Erythroblast (primary cell): Measurements from ENCODE around the gene CFAP47.
"Not testable (repeated sequence)": the region's sequence is repeated elsewhere in the genome, so short reads cannot be mapped to it uniquely, and the experiment has no call there.

ENCODE experiments used
- DNase-seq, 2 experiments: peaks; one replicate each; lab custom pipeline; 2025; lab: John Stamatoyannopoulos, UW
- GATA1 ChIP-seq: IDR thresholded peaks from 2 replicates; pipeline ENCODE4 v1.6.1; 2011; ENCODE audit warnings: low read depth, mild to moderate bottlenecking, control low read depth, low read length, moderate library complexity
- POLR2A ChIP-seq: IDR thresholded peaks from 2 replicates; pipeline ENCODE4 v1.6.1; 2011; ENCODE audit warnings: mild to moderate bottlenecking, low read length

CFAP47 gene

DNA sequence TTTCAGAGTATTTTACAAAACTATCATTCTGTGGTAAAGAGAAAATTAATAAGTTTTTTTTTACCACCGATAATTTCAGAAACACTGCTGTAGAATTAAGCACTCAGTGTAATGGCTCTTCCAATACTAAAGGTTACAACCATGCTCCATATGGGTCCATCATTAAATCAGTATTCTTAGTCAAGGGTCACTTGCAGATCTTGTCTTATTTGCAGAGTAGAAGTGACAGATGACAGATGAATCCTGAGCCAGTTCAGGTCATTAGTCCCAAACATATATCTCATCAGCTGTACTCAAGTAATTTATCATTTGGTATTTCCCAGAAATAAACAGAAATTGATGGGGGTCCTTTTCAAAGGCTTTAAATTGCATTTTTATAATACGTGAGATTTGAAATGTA, 182.9 kb downstream of the CFAP47 start:
- no peak for DNase-seq
- TF ChIP-seq GATA1 (no peak), POLR2A (no peak)

DNA sequence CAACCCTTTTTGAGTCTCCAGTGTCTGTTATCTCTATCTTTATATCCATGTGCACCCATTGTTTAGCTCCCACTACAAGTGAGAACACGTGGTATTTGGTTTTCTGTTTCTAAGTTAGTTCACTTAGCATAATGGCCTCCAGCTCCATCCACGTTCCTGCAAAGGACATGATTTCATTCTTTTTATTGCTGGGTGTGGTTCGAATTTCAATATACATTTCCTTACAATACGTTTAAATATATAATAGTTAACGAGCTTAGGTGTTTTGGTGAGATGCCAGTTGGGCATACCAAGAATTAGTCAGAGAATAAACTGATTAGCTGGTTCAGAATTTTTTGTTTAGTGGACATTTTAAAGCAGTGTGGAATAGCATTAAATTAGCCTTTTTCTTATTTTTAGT, 196.7 kb downstream of the CFAP47 start:
- no peak for TF ChIP-seq GATA1
- no peak for TF ChIP-seq POLR2A

DNA sequence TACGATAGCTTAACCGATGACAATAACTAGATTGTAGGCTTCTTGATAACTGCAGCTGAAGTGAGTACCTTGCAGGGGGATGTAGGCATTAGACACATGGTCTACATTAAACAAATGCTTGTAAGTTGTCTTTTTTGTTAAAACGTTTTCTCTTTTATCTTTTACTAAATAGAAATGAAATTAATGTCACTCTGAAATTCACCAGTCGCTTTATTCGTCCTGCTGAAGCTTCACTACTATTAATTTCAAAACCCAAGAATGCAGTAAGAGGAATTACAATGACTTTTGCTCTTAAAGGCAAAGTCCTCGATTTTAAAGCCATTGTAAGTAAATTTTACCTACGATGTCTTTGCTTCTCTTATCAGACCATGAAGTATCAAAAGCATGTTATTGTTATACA, 239.7 kb downstream of the CFAP47 start:
- TF ChIP-seq GATA1 (no peak), POLR2A (no peak)
- no peak for DNase-seq

More for the DNA sequence above, 196.7 kb downstream of the CFAP47 start:
- no peak for DNase-seq

DNA sequence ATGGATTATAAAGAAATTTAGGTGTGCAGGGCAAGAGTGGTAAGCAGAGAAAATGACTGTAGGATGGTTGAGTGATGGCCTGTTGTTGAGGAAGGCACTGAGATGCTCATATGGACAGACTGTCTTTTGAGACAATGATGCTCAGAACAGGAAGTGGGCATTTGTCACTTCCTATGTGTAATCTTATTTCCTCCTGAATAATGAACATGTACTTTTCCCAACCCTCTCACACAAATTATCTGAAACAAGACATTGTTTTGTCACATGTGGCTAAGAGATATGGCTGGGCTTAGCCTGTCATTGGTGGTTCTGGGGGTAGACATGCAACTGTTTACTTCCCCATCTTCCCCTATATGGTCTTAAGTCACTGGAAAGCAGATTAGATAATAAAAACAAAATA, 240.5 kb downstream of the CFAP47 start:
- no peak for DNase-seq
- TF ChIP-seq GATA1 = no peak
- no peak for TF ChIP-seq POLR2A

DNA sequence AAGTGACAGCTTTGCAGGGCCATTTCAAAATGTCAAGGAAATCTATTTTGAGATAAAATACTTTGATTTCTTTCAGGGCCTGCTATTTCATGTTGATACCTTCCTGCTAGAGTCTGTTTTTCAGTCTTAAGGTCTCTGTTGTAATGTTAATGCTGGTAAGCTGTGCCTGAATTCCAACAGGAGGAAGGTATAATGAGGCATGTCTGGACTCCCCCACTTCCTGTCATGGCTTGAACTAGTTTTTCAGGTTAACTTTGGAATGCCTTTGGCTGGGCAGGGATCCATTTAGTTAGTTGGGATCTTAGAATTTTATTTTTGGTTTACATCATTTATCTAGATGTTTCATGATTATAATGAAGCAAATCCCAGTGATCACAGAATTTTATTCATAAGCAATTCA, 279.0 kb downstream of the CFAP47 start:
- no peak for TF ChIP-seq POLR2A
- no peak for TF ChIP-seq GATA1
- no peak for DNase-seq

DNA sequence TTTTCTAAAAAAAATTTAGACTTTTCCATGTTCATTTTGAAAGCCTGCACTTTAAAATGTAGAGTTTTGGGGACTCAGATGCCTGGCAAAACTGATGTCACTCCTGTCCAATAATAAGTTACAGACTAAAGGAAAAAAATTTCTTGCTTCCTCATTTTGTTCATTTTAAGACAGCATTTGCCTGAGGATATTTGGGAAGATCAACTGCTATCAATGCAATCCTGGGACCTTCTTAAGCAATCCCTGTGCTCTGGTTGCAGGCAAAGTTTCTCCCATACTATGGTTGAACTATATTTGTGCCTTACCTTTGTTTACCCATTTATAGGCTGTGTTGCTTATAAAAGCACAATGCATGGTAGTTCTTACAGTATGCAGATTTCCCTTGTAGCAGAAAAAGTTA, 280.4 kb downstream of the CFAP47 start:
- TF ChIP-seq POLR2A (no peak), GATA1 (no peak)

DNA sequence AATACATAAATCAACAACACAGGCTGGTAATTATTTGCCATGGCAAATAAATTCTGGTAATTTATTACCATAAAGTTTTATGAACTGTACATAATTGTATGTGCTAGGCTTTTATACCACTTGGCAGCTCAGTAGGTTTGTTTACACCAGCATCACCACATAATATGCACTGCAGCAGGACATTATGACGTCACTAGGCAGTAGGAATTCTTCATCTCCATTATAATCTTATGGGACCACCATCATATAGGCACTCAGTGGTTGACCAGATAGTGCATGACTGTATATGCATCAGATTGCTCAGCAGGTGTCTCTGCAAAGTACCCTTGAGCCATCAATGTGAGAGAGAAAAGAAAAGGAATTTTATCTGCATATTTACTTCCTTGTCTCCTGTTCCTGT, 295.4 kb downstream of the CFAP47 start:
- TF ChIP-seq GATA1 (no peak), POLR2A (no peak)
- DNase-seq = no peak

More for the DNA sequence above, 280.4 kb downstream of the CFAP47 start:
- DNase-seq = no peak

DNA sequence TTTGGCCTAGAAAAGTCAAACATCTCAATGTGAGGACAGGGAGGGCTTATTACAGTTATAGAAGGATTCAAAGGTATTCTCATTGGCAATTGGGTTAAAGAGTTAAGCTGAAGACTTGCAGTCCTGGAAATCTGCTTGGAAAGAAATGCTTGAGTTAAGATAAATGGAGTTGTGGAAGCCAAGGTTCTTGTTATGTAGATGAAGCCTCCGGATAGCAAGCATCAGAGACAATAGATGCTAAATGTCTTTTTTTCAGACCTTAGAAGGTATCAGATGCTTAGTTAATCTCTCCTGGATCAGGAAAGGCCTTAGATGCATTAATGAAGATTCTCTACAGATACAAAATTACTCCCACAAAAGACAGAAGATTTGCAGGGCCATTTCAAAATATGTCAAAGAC, 299.3 kb downstream of the CFAP47 start:
- no peak for DNase-seq
- TF ChIP-seq GATA1 (no peak), POLR2A (no peak)

DNA sequence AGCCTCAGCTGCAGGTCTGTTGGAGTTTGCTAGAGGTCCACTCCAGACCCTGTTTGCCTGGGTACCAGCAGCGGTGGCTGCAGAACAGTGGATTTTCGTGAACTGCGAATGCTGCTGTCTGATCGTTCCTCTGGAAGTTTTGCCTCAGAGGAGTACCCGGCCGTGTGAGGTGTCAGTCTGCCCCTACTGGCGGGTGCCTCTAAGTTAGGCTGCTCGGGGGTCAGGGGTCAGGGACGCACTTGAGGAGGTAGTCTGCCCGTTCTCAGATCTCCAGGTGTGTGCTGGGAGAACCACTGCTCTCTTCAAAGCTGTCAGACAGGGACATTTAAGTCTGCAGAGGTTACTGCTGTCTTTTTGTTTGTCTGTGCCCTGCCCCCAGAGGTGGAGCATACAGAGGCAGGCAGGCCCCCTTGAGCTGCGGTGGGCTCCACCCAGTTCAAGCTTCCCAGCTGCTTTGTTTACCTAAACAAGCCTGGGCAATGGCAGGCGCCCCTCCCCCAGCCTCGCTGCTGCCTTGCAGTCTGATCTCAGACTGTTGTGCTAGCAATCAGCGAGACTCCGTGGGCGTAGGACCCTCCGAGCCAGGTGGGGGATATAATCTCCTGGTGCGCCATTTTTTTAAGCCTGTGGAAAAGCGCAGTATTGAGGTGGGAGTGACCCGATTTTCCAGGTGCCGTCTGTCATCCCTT, 315.4 kb downstream of the CFAP47 start:
- not testable (repeated sequence) for DNase-seq

DNA sequence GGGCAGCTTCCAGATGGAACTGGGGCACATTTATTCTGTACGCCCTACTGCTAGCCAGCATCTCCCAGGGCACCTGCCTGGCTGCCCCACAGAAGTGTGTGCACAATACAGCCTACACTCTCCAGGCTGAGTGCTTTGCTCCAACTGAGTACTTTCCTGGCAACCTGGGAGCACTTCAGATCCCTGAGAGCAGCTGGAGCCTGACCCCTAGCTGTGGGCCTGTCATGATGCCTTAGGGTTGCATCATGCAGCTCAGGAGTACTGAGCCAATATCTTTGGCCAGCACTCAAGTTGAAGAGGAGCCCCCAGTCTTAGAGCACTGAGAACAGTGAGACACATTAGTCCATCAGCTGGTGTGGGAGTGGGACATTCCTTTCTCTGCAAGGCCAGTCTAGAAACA, 321.9 kb downstream of the CFAP47 start:
- TF ChIP-seq POLR2A (no peak), GATA1 (no peak)
- DNase-seq = no peak

DNA sequence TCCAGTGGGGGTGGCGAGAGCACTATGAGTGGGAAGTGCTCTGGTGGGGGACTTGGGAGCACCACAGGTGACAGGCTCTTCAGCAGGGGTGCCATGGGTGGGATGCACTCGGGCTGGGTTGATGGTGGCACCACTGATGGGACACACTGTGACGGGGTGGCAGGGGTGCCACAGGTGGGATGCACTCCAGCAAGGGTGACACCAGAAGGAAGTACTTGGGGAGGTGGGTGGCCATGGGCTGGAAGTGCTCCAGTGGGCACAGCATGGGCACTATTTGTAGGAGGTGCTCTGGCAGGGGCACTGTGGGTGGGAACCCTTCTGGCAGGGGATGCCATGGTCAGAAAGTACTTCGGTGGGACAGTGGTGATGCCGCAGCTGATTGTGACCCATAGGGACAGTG, 346.6 kb downstream of the CFAP47 start:
- no peak for TF ChIP-seq POLR2A
- DNase-seq = no peak

DNA sequence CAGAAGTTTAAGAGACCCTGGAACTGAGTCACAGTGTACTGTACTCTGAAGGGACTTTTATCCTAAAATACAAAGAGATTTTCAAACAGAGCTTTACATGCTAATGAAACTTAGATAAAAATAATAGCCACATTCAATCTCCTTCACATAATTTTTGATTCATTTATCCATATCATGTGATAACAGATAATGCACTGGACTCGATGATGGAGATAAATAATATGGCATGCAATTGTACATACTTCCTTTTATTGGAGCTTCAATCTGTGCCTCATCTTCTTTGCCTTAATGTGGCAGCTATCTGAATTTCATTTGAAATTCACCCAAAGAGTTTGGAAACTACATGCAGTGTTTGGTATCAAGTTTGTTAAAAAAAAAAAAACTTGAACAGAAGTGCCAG, 390.6 kb downstream of the CFAP47 start:
- TF ChIP-seq GATA1 (no peak), POLR2A (no peak)
- no peak for DNase-seq

DNA sequence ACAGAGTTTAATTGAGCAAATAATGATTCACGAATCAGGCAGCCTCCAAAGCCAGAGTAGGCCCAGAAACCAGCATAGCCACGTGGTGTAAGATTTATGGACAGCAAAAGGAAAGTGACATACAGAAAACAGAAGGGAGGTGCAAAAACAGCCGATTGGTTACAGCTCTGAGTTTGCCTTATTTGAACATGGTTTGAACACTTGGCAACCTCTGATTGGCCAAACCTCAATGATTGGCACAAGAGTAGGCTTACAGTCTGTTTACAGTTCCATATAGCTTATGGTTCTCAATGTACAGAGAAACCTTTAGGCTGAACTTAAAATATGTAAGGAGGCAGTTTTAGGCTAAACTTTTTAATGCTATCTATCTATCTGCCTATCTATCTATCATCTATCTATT, 394.8 kb downstream of the CFAP47 start:
- no peak for TF ChIP-seq POLR2A
- TF ChIP-seq GATA1 = no peak
- DNase-seq = no peak

DNA sequence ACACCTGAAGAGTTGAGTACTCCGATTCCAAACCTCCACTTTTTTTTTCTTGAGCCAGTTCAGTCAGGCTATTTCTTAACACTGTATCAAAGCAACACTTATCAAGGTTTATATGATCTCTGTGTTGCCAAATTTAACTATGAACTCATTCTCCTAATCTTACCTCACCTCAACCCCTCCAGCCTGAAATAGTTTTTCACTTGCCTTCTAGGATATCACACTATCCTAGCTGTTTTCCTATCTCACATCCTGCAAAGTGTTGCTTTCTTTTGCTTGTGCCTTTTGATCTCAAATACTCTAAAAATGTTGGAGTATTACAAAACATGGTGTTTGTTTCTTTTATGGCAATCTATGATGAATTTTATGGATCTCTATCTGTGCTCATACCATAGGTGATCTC, 415.0 kb downstream of the CFAP47 start:
- TF ChIP-seq GATA1 (no peak), POLR2A (no peak)
- no peak for DNase-seq

DNA sequence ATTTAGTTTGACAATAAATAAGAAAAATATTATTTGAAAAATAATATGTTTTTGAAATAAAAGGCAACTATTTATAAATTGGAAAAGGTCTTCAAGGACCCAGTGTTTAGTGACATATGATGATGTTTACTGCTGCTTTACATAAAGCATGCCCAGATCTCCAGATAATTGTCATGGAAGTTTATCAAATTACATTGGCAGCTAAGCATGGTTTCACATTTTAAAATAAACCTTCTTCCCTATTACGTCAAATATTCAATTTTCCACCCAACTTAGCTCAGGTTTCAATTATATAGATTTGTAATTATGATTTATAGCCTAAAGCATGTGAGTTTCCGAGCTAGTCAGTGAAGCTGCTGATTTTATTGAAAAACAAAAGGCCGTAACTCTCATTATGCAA, 417.2 kb downstream of the CFAP47 start:
- TF ChIP-seq POLR2A = no peak
- no peak for TF ChIP-seq GATA1
- no peak for DNase-seq
